ENCODE measurements around the gene MTIF3. TPM values are rescaled to one million over a fixed set of nuclear protein-coding genes. Genes with fewer than 3 reads are reported as not detected.
"Not testable (repeated sequence)": the region's sequence is repeated elsewhere in the genome, so short reads cannot be mapped to it uniquely, and the experiment has no call there.

MTIF3 gene
- total RNA-seq, 1 experiment from 2014 or later = 83.4 TPM

GRCh38 chr13:27411341-27411740 is 39.0 kb downstream of the MTIF3 start:
- no peak for DNase-seq (ENCODE audit: low read depth)

DNA sequence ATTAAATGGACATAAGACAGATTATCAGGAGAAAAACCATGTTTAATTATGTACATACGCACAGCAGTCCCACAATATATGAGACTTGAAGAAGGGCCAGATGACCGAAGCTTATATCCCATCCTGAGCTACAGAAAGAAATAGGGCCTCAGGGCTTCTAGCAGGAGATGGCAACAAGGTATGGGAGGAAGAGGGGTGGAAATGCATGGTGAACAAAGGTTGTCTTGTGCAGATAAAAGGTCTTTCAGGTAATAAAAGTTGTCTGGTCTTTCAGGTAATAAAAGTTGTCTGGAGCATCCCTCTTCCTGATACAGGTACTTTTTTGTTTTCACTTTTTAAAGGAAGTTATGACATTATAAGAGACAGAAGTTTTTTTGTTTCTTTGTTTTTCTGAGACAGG is 41.4 kb downstream of the MTIF3 start:
- DNase-seq (ENCODE audit: low read depth) = no peak

- no peak for DNase-seq (ENCODE audit: low read depth)
Observed at GRCh38 chr13:27408074-27408473, 42.3 kb downstream of the MTIF3 start.

- peak; percentile 32 for DNase-seq (ENCODE audit: low read depth)
Observed at GRCh38 chr13:27406178-27406939, 44.0 kb downstream of the MTIF3 start.

DNA sequence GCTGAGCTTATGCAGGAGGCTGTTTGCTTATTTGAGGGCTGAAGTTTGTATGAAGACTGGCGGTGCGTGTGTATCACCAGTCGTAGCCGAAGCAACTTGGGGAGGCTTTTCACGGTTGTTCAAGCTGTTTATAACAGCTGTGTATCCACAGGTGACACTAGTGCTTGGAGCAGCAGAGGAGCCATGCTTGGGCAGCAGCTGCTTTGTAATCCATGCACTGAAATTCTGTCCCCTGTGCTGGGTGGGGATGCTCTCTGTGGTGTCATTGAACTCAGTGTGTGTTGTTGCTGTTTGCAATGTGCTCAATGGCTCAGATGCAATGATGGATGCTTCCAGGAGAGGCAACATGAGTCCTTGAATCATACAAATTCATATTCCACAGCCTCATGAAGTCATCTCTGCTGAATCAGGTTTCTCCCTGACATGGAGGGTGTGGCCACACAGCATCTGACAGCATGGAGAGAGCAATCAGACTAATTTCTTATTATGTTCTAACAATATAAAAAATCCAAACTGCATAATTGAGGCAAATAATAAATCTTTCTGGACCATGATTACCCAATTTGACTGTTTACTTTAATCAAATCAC is 44.7 kb downstream of the MTIF3 start:
- DNase-seq (ENCODE audit: low read depth) = no peak

GRCh38 chr13:27404680-27405079 is 45.7 kb downstream of the MTIF3 start:
- no peak for DNase-seq (ENCODE audit: low read depth)

GRCh38 chr13:27403727-27404385 is 46.5 kb downstream of the MTIF3 start:
- no peak for DNase-seq (ENCODE audit: low read depth)

DNA sequence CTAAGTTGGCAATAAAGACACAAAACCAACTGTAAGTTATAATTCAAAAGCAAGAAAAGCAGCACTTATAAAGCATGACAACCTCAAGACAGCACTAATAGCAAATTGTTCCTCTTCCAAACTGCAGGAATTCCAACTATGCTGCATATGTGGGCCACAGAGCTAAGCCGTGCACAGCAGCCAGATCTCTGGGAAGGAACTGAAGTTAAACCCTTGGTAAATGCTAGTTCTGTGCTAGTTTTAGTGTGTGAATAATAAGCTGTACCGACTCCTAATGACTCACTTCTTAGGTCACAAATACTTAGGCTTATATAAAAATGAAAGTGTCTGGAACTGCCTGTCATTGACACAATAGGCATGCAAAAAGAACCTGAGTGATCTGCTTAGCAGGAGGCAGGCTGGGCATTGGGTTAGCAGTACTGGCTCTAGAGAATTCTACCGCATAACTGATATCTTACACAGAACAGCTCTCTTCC is 47.1 kb downstream of the MTIF3 start:
- DNase-seq (ENCODE audit: low read depth) = peak; percentile 48

DNA sequence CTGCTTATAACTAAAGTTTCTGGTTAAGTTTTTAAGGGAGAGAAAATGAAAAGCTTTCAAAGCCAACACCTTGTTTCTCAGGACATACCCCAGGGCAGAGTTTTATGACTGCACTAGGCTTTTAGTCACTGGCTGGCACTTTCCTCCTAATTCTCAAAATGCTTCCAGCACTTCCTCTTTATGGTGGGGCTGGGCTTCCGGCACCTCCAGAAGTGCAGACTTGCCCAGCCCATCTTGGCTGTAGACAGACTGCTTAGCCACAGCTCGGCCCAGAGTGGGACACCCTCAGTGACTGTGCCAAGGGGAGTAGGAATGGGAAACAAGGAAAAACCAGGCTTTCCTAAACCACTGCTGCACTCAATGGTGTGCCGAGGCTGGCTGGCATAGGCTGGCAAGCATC is 49.2 kb downstream of the MTIF3 start:
- no peak for DNase-seq (ENCODE audit: low read depth)

GRCh38 chr13:27400405-27400804 is 50.0 kb downstream of the MTIF3 start:
- not testable (repeated sequence) for DNase-seq (ENCODE audit: low read depth)

GRCh38 chr13:27398360-27398759 is 52.0 kb downstream of the MTIF3 start:
- no peak for DNase-seq (ENCODE audit: low read depth)

- no peak for DNase-seq (ENCODE audit: low read depth)
Observed at GRCh38 chr13:27396252-27396846, 54.0 kb downstream of the MTIF3 start.

- DNase-seq (ENCODE audit: low read depth) = no peak
Observed at GRCh38 chr13:27395007-27395510, 55.3 kb downstream of the MTIF3 start.

GRCh38 chr13:27393101-27393500 is 57.3 kb downstream of the MTIF3 start:
- no peak for DNase-seq (ENCODE audit: low read depth)

DNA sequence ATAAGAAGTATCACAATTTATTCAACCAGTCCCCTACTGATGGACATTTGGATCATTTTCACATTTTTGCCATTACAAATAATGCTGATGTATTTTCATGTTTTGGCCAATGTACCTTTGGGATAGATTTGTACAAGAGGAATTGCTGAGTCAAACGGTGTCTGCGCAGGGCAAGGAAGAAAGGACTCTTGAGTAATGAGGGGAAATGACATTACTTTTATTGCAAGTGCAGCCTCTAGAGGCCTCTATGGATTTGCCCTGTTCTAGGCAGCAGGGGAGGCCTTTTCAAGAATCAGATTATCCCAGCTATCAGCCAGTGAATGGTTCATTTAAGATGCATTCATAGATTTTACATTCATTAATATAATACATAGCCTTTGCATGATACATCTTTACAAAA is 58.9 kb downstream of the MTIF3 start:
- DNase-seq (ENCODE audit: low read depth) = no peak

DNA sequence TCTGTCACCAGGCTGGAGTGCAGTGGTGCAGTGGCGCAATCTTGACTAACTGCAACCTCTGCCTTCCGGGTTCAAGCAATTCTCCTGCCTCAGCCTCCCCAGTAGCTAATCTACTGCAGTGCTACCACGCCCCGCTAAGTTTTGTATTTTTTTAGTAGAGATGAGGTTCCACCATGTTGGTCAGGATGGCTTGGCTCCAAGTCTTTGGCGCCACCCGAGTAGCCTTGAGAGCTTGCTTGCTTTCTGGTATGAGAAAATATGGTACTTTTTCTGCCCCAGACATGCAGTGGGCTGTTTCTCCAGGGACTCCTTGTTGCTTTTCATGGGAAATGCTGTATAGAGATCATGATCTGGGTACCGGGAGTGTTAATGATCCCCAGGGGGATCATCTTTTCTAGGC is 60.5 kb downstream of the MTIF3 start:
- no peak for DNase-seq (ENCODE audit: low read depth)

- no peak for DNase-seq (ENCODE audit: low read depth)
Observed at GRCh38 chr13:27388241-27388640, 62.1 kb downstream of the MTIF3 start.

Other genes with a start within 250 kb of the MTIF3 start
- gene RPL21, start 199.0 kb downstream of the MTIF3 start, total RNA-seq (2014; rRNA removed; shearing (Covaris generic)) = 909 and 1,010 TPM in 2 replicates
- gene RASL11A, start 179.7 kb downstream of the MTIF3 start, total RNA-seq (2014; rRNA removed; shearing (Covaris generic)) = 0.78 and 2.8 TPM in 2 replicates
- 168 and 185 TPM in 2 replicates for gene GTF3A, start 25.9 kb downstream of the MTIF3 start, total RNA-seq (2014; rRNA removed; shearing (Covaris generic))
- 5.3 and 6.3 TPM in 2 replicates for gene LNX2, start 170.0 kb upstream of the MTIF3 start, total RNA-seq (2014; rRNA removed; shearing (Covaris generic))
- gene POLR1D, start 171.3 kb upstream of the MTIF3 start, total RNA-seq (2014; rRNA removed; shearing (Covaris generic)) = 82.1 and 85.1 TPM in 2 replicates